Mucosa of descending colon (tissue), 3 donors: ENCODE data around the gene IMPA2. TPM values are rescaled to one million over a fixed set of nuclear protein-coding genes. Genes with fewer than 3 reads are reported as not detected.

Experiments used
- ATAC-seq: fragments of 200-7000 bp; cut with Tn5 transposase; one replicate; pipeline ENCODE4 v1.9.1; 2020; ENCODE audit warnings: mild to moderate bottlenecking, moderate library complexity
- DNase-seq, 3 donors: peaks; one replicate each; pipeline ENCODE4 v3.0.0-alpha.2; 2020
- H3K36me3 ChIP-seq: fragments of 200-600 bp; one replicate; pipeline ENCODE4 v1.8.0; 2021; ENCODE audit warnings: low read depth, mild to moderate bottlenecking
- H3K4me1 ChIP-seq: fragments of 200-600 bp; one replicate; pipeline ENCODE4 v1.8.0; 2021; ENCODE audit warnings: low read depth, mild to moderate bottlenecking
- H3K4me3 ChIP-seq: fragments of 200-600 bp; one replicate; pipeline ENCODE4 v1.8.0; 2021; ENCODE audit warnings: mild to moderate bottlenecking
- H3K9me3 ChIP-seq: fragments of 200-600 bp; one replicate; pipeline ENCODE4 v1.8.0; 2021; ENCODE audit warnings: mild to moderate bottlenecking
- intact Hi-C, 2 donors: fragments of 100-400 bp; cut with DNase I in 1 of 2; cut with micrococcal nuclease in 1 of 2; formaldehyde crosslinking; loops; one replicate each; pipeline versions ENCODE4 v1.11.0 to v1.11.1; 2022; cut with DNase I, micrococcal nuclease
- total RNA-seq, 3 donors: library from RNA; stranded (reverse); fragmentation: NEBNext Ultra II Directional in 2 of 3; extraction: Animal tissue kit (Norgen Biotek cat#: 25700) in 2 of 3; gene quantifications; one replicate each; pipeline versions ENCODE4 v1.2.1 to v1.2.4, GENCODE V29; 2021 to 2023
- TF ChIP-seq, protein P1 (sequence below): fragments of 200-600 bp; IDR thresholded peaks from one replicate; pipeline ENCODE4 v1.8.0; 2022; ENCODE audit warnings: antibody characterized with exemption, mild to moderate bottlenecking
- donor health status: DM: no; HTN: no; CAD: no; lungs with moderate emphysema.
- donor health status: DM: no; HTN: no; CAD: no.
- donor health status: DM: no; HTN: yes; CAD: no.

Gene IMPA2
- total RNA-seq, 3 donors from 2014 or later, result 58.0 to 152 (median 117) TPM

DNA sequence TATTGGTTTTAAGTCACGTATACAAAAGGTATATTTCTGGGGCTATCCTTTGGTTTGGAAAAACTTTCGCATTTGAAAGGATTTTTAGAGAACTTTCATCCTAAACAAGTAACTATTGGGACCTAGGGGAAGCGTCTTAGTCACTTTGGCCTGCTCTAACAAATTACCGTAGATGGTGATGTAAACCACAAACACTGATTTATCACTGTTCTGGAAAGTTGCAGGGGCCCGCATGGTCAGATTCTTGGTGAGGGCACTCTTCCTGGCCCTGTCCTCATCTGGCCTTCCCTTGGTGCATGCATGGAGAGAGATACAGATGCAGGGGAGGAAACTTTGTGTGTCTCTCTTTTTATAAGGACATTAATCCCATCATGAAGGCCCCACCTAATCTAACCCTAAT lies 63.3 kb downstream of the IMPA2 start:
- TF ChIP-seq, protein P1, sequence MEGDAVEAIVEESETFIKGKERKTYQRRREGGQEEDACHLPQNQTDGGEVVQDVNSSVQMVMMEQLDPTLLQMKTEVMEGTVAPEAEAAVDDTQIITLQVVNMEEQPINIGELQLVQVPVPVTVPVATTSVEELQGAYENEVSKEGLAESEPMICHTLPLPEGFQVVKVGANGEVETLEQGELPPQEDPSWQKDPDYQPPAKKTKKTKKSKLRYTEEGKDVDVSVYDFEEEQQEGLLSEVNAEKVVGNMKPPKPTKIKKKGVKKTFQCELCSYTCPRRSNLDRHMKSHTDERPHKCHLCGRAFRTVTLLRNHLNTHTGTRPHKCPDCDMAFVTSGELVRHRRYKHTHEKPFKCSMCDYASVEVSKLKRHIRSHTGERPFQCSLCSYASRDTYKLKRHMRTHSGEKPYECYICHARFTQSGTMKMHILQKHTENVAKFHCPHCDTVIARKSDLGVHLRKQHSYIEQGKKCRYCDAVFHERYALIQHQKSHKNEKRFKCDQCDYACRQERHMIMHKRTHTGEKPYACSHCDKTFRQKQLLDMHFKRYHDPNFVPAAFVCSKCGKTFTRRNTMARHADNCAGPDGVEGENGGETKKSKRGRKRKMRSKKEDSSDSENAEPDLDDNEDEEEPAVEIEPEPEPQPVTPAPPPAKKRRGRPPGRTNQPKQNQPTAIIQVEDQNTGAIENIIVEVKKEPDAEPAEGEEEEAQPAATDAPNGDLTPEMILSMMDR, result no peak
- H3K9me3 ChIP-seq, result no peaks in the 10 kb centered on the region
- no peaks in the 10 kb centered on the region for H3K36me3 ChIP-seq
- no peaks in the 10 kb centered on the region for H3K4me1 ChIP-seq
- DNase-seq, result no peak
- no peak overlapping the region for H3K4me3 ChIP-seq
- ATAC-seq, result no peak
- intact Hi-C loops, result no loop called here

DNA sequence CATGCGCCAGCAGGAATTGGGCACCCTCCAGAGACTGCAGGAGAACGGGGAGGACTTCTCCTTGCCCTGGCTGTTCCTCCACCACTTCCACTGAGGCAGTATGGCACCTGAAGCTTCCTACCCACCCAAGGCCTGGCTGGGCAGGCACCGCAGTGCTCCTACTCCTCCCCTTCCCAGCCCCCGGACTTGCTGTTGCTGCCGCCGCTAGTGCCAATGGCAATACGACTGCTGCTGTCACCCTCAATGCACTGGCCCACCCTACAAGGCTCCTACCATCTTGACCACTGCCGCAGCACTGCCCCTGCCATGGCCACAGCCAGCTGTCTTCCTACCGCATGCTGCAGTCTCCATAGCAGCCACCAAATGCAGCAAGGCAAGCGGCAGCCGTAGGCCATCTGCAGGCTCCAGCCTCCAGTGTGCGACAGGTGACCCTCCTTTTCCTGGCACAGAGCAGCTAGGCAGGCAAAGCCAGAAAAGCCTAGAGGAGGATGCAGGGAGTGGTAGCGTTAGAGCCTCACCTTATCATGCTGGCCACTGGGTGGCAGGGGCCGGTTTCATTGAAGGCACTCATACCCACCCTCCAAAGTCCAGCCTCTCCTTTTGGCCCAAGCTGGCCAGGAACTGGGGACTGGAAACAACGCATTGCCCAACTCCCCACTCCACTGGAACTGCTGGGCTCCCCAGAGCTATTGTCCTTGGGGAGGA lies 64.9 kb downstream of the IMPA2 start:
- Histone ChIP-seq H3K9me3 (no peaks in the 10 kb centered on the region), H3K36me3 (no peaks in the 10 kb centered on the region), H3K4me3 (no peak overlapping the region), H3K4me1 (no peaks in the 10 kb centered on the region)
- intact Hi-C loops, result no loop called here
- TF ChIP-seq, protein P1, result no peak
- ATAC-seq (no peak), DNase-seq (no peak)

DNA sequence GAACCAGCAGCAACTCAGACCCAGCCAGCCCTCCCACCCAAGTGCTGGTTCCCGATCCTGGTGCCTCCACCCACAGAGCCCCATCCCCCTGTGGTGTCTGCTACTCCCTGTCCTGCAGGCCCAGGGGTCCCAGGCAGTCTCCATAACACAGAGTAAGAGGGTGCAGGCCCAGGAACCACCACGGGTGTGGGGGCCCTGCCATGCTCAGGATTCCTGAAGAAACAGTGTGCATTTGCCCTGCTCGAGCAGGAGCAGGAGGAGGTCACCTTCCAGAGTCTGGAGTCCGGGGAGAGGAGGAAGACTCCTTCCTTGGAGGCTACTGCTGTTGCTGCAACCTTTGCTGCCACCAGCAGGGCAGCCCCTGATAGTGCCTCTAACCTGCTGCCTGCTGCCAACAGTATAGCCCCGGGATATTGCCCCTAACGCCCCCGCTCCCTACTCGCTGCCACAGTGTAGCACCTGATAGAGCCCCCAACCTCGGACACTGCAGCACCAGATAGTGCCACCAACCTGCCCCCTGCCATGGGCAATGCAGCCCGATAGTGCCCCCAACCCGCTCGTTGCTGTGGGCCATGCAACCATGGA lies 65.5 kb downstream of the IMPA2 start:
- no peak for DNase-seq
- intact Hi-C loops, result no loop called here

DNA sequence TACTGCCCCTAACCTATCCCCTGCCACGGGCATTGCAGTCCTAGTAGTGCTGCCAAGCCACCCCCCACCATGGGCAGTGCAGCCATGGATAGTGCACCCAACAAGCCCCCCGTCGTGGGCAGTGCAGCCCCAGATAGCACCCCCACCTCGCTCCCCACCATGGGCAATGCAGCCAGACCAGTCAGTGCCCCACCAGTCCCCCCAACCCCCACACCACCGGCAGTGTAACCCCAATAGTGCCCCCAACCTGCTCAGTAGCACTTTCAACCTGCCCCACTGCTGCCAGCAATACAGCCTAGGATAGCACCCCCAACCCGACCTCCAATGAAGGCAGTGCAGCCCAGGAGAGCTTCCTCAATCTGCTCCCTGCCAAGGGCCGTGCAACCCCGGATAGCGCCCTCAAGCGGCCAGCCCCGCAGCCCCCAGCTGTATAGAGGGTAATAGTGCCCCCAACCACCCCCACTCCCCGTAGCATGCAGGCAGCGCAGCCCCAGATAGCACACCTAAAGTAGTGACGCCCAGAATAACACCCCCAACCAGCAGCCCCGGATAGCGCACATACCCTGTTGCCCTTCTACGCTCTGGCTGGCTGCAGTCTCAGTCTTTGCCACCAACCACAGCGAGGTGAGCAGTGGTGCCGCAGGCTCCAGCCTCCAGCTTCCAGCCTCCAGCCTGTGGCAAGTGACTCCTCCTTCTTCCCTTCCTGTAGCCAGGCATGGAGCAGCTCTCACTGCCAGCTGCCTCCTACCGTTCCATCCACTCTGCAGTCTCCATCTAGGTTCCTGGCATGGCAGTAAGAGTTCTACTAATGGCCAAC lies 66.9 kb downstream of the IMPA2 start:
- Histone ChIP-seq H3K36me3 (no peaks in the 10 kb centered on the region), H3K4me3 (no peak overlapping the region), H3K9me3 (no peaks in the 10 kb centered on the region), H3K4me1 (no peaks in the 10 kb centered on the region)
- DNase-seq, result no peak
- ATAC-seq, result no peak
- TF ChIP-seq, protein P1, result no peak
- intact Hi-C loops, result no loop called here

More for the DNA sequence above, 65.5 kb downstream of the IMPA2 start:
- Histone ChIP-seq H3K4me3 (no peak overlapping the region), H3K36me3 (no peaks in the 10 kb centered on the region), H3K4me1 (no peaks in the 10 kb centered on the region), H3K9me3 (no peaks in the 10 kb centered on the region)
- ATAC-seq, result no peak
- TF ChIP-seq, protein P1, result no peak

DNA sequence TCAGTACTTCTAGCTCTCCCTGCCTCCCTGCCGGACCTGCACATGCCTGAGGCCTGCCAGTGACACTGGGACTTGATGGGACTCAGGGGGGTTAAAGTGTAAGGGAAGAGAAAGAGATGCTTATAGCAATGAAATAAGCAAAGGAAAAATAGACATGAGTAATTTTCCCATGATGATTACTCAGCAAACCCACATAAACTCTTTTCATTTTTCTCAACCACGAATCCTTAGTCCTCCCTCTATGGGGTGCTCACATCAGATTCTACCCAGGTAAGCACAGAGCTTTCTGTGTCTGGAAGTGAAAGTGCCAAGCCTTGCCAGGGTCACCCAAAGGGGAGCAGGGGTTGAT lies 67.5 kb downstream of the IMPA2 start:
- Histone ChIP-seq H3K4me1 (no peaks in the 10 kb centered on the region), H3K36me3 (no peaks in the 10 kb centered on the region), H3K4me3 (no peak overlapping the region), H3K9me3 (no peaks in the 10 kb centered on the region)
- ATAC-seq (no peak), DNase-seq (no peak)
- TF ChIP-seq, protein P1, result no peak
- intact Hi-C loops, result no loop called here
